DMS53 treated with DMSO at 0.1 percent for 48 hours (cell line): ENCODE measurements around the gene ALOX12.
A peak's percentile ranks its signal among the peaks of the same experiment; 100 is the strongest.

Experiments used
- DNase-seq: peaks from one replicate; lab custom pipeline; 2025; ENCODE audit not compliant: unreplicated experiment; lab: John Stamatoyannopoulos, UW

ALOX12 gene

DNA sequence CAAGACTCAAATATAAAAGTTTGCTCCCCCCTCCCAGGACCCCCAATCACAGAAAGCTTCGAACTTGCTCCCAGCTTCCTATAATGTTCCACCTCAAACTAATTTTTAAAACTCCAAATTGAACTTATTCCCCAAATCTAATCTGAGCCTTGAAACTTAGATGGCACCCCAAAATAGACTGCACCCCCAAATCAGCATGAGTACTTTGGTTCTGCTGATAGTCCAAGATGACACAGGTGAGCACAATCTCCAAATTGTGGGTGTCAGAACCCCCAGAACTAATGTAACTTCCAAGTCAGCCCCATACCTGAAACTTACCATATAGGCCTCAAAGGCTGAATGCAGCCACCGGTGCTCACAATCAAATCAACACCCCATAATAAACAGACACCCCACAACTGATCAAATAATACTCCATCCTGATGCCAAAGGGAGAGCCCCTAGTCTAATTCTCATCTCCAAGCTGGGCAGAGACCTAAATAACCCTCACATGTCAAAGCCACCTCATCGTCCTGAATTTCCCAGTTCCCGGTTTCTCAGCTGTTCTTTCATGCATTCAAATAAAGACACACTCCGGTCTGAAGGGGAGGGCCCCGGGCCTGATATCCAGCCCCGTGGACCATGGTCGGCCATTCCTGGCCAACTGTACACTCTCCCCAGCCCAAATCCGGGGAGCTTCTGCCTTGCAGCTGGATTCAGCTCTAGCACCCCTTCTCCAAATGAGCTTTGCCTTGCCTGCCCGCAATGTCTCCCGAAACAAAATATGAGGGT, 25.2 kb downstream of the ALOX12 start:
- peak; percentile 19 for DNase-seq

- DNase-seq = peak; percentile 76
These were observed 26.3 kb downstream of the ALOX12 start for GRCh38 chr17:7021993-7022778.

- DNase-seq = no peak
These were observed 27.1 kb downstream of the ALOX12 start, which contains the start of gene BCL6B for GRCh38 chr17:7022781-7023571. BCL6B (plus strand) TSS chr17:7023050; CDS start chr17:7023672, 622 bp downstream.

- peak; percentile 49 for DNase-seq
These were observed 27.9 kb downstream of the ALOX12 start for GRCh38 chr17:7023576-7024401.

DNA sequence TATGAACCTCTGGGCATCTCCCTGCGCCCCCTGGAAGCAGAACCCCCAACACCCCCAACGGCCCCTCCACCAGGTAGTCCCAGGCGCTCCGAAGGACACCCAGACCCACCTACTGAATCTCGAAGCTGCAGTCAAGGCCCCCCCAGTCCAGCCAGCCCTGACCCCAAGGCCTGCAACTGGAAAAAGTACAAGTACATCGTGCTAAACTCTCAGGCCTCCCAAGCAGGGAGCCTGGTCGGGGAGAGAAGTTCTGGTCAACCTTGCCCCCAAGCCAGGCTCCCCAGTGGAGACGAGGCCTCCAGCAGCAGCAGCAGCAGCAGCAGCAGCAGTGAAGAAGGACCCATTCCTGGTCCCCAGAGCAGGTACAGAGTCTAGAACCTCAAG, 28.5 kb downstream of the ALOX12 start:
- DNase-seq = no peak

- DNase-seq = no peak
These were observed 29.4 kb downstream of the ALOX12 start for GRCh38 chr17:7025245-7025644.

DNA sequence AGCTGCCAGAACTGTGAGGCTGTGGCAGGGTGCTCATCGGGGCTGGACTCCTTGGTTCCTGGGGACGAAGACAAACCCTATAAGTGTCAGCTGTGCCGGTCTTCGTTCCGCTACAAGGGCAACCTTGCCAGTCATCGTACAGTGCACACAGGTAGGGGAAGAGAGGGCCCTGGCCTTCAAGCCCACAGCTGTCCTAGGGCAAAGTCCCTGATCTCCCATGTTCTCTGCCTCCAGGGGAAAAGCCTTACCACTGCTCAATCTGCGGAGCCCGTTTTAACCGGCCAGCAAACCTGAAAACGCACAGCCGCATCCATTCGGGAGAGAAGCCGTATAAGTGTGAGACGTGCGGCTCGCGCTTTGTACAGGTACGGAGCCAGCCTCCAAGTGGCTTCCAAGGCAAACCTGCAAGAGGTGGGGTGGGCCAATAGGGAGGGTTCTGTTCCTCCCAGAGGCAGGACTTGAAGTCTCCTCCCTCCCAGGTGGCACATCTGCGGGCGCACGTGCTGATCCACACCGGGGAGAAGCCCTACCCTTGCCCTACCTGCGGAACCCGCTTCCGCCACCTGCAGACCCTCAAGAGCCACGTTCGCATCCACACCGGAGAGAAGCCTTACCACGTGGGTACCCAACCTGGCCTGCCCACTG, 30.7 kb downstream of the ALOX12 start:
- no peak for DNase-seq

GRCh38 chr17:7027335-7027734, 31.5 kb downstream of the ALOX12 start:
- DNase-seq = no peak

DNA sequence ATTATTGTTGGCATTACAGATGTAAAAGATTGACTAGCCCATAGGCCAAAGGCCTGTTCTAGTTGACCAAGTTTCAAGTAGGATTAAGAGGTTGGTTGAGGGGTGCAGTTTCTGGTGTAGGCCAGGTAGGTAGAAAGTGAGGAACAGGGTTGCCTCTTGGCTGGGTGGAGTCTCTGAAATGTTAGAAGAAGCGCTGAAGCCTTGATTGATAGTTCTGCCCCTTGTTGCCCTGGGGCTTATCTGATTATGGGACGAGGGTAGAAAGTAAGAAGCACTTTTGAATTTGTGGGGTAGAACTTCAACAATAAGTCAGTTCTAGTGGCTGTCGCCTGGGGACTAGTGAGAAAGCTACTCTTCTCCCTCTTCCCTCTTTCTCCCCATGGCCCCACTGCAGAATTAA, 33.2 kb downstream of the ALOX12 start:
- no peak for DNase-seq

DNA sequence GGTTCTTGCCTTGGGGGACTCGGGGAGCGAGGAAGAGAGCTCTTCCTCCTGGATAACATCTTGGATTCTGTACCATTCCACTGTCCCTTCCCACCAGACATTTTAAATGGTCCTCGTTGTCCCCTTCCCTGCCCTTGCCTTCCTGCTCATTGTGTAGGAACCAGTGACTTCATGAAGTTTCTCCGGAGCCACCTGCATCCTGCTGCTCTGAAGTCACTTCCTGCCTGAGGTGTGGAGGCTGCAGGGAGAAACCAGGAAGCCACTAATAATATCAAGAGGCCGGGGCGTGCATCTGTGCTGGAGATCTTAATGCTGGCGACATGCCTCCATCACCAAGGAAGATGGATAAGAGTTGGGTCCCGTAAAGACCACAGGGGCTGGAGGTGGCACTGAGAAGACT, 33.8 kb downstream of the ALOX12 start:
- DNase-seq = peak; percentile 4

- no peak for DNase-seq
These were observed 39.2 kb downstream of the ALOX12 start for GRCh38 chr17:7034955-7035590.

DNA sequence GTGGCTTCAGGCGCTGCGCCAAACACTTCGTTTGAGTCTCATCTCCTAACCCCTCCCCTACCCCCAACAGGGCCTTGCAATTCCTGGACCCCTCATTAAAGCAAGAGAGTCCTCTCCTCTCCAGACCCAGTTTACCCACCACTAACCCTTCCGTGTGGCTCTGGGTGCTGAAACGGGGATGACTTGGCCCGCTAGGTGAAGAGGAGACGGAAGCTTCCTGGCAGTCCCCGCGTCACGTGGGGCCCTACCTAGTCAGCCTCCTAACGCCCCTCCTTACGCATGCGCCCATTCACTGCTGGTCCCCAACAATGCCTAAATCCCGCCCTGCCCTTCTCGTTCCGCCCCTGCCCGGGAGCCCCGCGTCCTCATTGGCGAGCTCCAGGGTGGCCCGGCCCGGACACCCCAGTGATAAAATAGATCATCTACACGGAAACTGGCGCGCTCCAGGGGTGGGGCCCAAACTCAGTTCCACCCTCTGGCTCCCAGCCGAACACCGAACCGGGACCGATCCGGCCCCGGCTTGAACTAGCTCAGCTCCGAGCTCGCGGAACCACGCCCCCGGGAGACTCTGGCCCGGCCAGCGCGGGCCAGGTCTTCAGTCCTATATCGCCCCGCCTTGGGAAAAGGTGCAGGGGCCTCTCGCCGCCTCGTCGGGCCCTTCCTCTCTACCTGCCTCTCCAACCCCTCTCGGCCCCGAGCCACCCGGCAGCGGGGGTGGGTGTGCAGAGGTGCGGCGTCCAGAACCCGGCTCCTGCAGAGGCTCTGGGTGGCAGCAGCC, 39.9 kb downstream of the ALOX12 start, which contains the start of gene SLC16A13:
SLC16A13 (plus strand) TSS at position 425 of the 778 bp plus-strand sequence. CDS start 368 bp downstream, outside the sequence.
- peak; percentile 98 for DNase-seq

GRCh38 chr17:7038025-7038862, 42.4 kb downstream of the ALOX12 start:
- DNase-seq = no peak

GRCh38 chr17:7039832-7040231, 44.0 kb downstream of the ALOX12 start:
- DNase-seq = no peak

- DNase-seq = no peak
These were observed 46.0 kb downstream of the ALOX12 start for GRCh38 chr17:7041607-7042500.

- DNase-seq = no peak
These were observed 46.8 kb downstream of the ALOX12 start for GRCh38 chr17:7042501-7043181.
